ENCODE data around the gene GALNT18. TPM values are rescaled to one million over a fixed set of nuclear protein-coding genes. Genes with fewer than 3 reads are reported as not detected.

GALNT18 gene
- total RNA-seq, 4 donors from 2014 or later, result 3.5 to 31.4 (median 11.1) TPM

DNA sequence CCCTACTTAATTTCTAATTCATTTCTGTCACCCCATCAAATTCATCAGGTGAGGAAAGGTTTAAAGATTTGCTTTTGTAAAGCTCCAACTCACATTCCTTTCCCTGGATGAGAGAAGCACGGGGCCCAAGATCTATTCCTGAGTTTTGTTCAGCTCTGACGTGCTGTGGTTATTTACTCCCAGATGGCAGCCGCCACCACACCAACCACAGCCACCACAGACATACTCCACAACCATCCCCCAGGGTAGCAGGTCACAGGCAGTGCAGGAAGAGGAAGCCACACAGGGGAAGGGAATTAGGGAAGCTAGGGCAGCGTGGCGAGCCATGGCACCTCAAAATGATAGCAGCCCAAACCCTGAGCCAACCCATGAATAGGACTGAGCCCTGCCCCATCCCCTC lies 205.3 kb downstream of the GALNT18 start:
- Histone ChIP-seq H3K4me1 (peaks cover 0 to 8% (median 0%) of the 10 kb centered on the region in 4 donors), H3K9me3 (no peaks in the 10 kb centered on the region), H3K4me3 (no peak overlapping the region), H3K36me3 (no peaks in the 10 kb centered on the region), H3K27me3 (no peaks in the 10 kb centered on the region), H3K27ac (no peak overlapping the region)
- no peak for TF ChIP-seq POLR2A (IDR thresholded peaks at IDR 0.05)
- TF ChIP-seq, protein P1, sequence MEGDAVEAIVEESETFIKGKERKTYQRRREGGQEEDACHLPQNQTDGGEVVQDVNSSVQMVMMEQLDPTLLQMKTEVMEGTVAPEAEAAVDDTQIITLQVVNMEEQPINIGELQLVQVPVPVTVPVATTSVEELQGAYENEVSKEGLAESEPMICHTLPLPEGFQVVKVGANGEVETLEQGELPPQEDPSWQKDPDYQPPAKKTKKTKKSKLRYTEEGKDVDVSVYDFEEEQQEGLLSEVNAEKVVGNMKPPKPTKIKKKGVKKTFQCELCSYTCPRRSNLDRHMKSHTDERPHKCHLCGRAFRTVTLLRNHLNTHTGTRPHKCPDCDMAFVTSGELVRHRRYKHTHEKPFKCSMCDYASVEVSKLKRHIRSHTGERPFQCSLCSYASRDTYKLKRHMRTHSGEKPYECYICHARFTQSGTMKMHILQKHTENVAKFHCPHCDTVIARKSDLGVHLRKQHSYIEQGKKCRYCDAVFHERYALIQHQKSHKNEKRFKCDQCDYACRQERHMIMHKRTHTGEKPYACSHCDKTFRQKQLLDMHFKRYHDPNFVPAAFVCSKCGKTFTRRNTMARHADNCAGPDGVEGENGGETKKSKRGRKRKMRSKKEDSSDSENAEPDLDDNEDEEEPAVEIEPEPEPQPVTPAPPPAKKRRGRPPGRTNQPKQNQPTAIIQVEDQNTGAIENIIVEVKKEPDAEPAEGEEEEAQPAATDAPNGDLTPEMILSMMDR (IDR thresholded peaks at IDR 0.05), result no peak
- no peak for DNase-seq

DNA sequence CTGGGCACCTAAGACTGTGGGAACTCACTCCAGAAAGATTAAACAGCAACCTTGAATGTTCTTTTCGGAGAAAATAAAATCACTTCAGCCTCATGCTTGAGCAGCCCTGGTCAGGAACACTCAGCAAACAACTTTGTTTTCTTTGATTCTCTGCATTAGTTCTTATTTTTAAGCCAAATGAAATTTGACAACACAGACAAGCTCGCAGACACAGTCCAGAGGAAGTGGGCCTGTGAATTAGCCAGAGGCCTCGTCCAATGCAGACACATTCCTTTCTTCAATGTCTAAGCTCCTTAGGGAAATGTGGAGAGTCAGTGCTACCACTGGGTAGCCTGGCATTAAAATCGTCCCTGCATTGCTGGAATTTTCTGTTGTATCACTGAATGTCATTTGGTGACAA lies 205.9 kb downstream of the GALNT18 start:
- no peaks in the 10 kb centered on the region for H3K9me3 ChIP-seq
- no peak for DNase-seq
- no peak overlapping the region for H3K4me3 ChIP-seq
- no peaks in the 10 kb centered on the region for H3K36me3 ChIP-seq
- TF ChIP-seq, protein P1 (IDR thresholded peaks at IDR 0.05), result no peak
- no peak for TF ChIP-seq POLR2A (IDR thresholded peaks at IDR 0.05)
- peaks cover 0 to 8% (median 0%) of the 10 kb centered on the region in 4 donors for H3K4me1 ChIP-seq
- H3K27ac ChIP-seq, result no peak overlapping the region
- no peaks in the 10 kb centered on the region for H3K27me3 ChIP-seq

DNA sequence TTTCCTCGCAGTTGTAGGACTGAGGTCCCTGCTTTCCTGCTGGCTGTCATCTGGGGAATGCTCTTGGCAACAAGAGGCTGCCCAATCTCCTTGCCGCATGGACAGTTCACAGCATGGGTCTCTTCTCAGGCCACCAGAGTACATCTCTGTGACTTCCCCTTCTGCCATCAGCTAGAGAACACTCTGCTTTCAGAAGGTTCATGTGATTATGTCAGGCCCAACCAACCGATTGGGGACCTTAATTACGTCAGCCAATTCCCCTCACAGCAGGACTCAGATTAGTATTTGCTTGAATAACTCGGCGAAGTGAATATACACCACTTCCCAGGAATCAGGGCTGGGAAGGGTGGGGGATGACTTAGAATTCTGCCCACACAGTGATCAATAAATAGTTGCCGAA lies 206.8 kb downstream of the GALNT18 start:
- Histone ChIP-seq H3K4me3 (no peak overlapping the region), H3K27ac (no peak overlapping the region), H3K27me3 (no peaks in the 10 kb centered on the region), H3K4me1 (peaks cover 0 to 8% (median 0%) of the 10 kb centered on the region in 4 donors), H3K9me3 (no peaks in the 10 kb centered on the region), H3K36me3 (no peaks in the 10 kb centered on the region)
- DNase-seq, result no peak
- TF ChIP-seq, protein P1 (IDR thresholded peaks at IDR 0.05), result no peak
- TF ChIP-seq POLR2A (IDR thresholded peaks at IDR 0.05), result no peak

DNA sequence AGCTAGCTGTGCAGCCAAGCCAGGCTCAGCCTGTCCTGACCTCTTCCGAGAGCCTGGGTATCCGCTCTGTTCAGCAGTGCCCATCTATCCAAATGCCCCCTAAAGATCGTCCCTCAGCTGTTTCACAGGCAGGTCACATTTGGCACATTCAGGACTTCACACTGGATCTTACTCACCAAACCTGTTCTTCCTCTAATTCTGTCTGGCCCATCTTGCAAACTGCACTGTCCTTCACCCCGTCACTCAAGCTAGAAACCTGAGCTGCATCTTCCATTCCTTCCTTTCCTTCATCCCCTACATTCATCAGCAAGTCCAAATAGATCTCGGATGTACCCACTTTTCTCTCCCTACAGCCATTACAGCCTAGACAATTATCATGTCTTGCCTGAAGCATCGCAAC lies 208.0 kb downstream of the GALNT18 start:
- Histone ChIP-seq H3K36me3 (no peaks in the 10 kb centered on the region), H3K27me3 (no peaks in the 10 kb centered on the region), H3K27ac (no peak overlapping the region), H3K9me3 (no peaks in the 10 kb centered on the region), H3K4me1 (peaks cover 0 to 18% (median 0%) of the 10 kb centered on the region in 4 donors), H3K4me3 (no peak overlapping the region)
- no peak for DNase-seq
- TF ChIP-seq POLR2A (IDR thresholded peaks at IDR 0.05), result no peak
- TF ChIP-seq, protein P1 (IDR thresholded peaks at IDR 0.05), result no peak

DNA sequence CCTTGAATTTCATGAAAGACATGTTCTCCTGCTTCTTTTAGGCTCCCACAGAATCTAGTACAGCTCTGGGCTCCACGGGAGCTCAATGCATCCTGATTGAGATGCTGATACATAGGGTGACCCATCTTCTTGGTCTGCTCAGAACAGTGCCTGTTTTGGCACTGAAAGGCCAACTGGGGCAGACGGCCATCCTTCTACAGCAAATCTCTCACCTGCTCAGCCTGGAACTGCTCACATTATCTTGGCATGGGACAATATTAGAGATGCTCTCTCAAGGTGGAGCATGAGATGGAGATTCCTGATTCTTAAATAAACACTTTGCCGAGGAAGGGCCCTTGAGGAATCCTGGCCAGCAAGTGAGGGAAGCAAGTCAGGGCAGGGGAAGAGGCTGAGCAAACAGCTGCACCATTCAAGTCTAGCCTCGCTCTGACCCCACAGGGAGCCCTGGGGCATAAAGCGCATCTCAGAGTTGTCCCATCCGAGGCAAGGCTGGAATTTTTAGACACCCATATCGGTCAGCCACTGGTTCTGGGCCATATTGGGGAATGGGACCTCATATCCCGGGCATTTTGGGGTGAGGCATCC lies 210.3 kb downstream of the GALNT18 start:
- TF ChIP-seq POLR2A (IDR thresholded peaks at IDR 0.05), result no peak
- TF ChIP-seq, protein P1 (IDR thresholded peaks at IDR 0.05), result no peak
- Histone ChIP-seq H3K9me3 (no peaks in the 10 kb centered on the region), H3K4me1 (peaks cover 0 to 36% (median 0%) of the 10 kb centered on the region in 4 donors), H3K27me3 (no peaks in the 10 kb centered on the region), H3K27ac (no peak overlapping the region), H3K36me3 (no peaks in the 10 kb centered on the region), H3K4me3 (no peak overlapping the region)
- DNase-seq, result no peak

DNA sequence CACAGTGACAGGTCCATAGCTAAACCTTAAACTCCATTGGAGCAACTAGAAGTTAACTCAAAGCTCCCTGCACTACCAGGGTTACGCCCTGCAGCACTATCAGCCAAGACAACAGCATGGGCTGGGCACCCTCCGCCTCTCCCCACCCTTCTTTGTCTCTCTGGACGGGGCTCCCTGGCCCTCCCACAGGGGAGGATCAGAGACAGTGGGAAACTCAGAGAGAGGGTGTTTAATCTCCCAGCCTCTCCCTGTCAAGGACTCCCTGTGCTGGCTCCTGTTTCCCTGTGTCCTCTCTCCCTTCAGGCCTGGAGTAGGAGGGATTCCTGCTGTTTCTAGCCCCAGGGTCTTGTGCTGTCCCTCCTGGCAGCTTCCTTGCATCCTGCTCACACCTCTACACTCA lies 211.9 kb downstream of the GALNT18 start:
- H3K4me3 ChIP-seq, result no peak overlapping the region
- H3K36me3 ChIP-seq, result no peaks in the 10 kb centered on the region
- H3K27ac ChIP-seq, result no peak overlapping the region
- TF ChIP-seq, protein P1 (IDR thresholded peaks at IDR 0.05), result no peak
- TF ChIP-seq POLR2A (IDR thresholded peaks at IDR 0.05), result no peak
- H3K27me3 ChIP-seq, result no peaks in the 10 kb centered on the region
- peaks cover 0 to 30% (median 0%) of the 10 kb centered on the region in 4 donors for H3K4me1 ChIP-seq
- no peaks in the 10 kb centered on the region for H3K9me3 ChIP-seq
- DNase-seq, result no peak
